GM19328 (cell line): ENCODE results near the gene GALNS.
A peak's percentile ranks its signal among the peaks of the same experiment; 100 is the strongest.

Source experiments
- ATAC-seq: cut with Tn5 transposase; IDR thresholded peaks from one replicate; pipeline ENCODE4 v1.9.1; 2021; ENCODE audit warnings: mild to moderate bottlenecking, moderate library complexity; ENCODE audit not compliant: unreplicated experiment

The GALNS gene

GRCh38 chr16:88861359-88861758, 4.6 kb upstream of the GALNS start:
- ATAC-seq, result no peak

GRCh38 chr16:88859381-88860091, 2.8 kb upstream of the GALNS start:
- no peak for ATAC-seq

- ATAC-seq, result no peak
Observed at GRCh38 chr16:88857728-88858339, 1.1 kb upstream of the GALNS start.

GRCh38 chr16:88856122-88856827, 472 bp downstream of the GALNS start:
- ATAC-seq, result peak; percentile 17

GRCh38 chr16:88855736-88856121, 1.0 kb downstream of the GALNS start:
- no peak for ATAC-seq

GRCh38 chr16:88855176-88855575, 1.6 kb downstream of the GALNS start:
- no peak for ATAC-seq

GRCh38 chr16:88854306-88855111, 2.2 kb downstream of the GALNS start:
- ATAC-seq, result no peak

- no peak for ATAC-seq
Observed at GRCh38 chr16:88853325-88853941, 3.3 kb downstream of the GALNS start.

- no peak for ATAC-seq
Observed at GRCh38 chr16:88851616-88852015, 5.1 kb downstream of the GALNS start.

GRCh38 chr16:88850531-88851199, 6.1 kb downstream of the GALNS start:
- ATAC-seq, result no peak

GRCh38 chr16:88848557-88848956, 8.2 kb downstream of the GALNS start:
- ATAC-seq, result no peak

- no peak for ATAC-seq
Observed at GRCh38 chr16:88847654-88848053, 9.1 kb downstream of the GALNS start.

- ATAC-seq, result no peak
Observed at GRCh38 chr16:88846088-88846487, 10.7 kb downstream of the GALNS start.

GRCh38 chr16:88844419-88845036, 12.2 kb downstream of the GALNS start:
- no peak for ATAC-seq

- no peak for ATAC-seq
Observed at GRCh38 chr16:88843256-88843655, 13.5 kb downstream of the GALNS start.

- no peak for ATAC-seq
Observed at GRCh38 chr16:88842806-88843205, 13.9 kb downstream of the GALNS start.

GRCh38 chr16:88842308-88842756, 14.4 kb downstream of the GALNS start:
- ATAC-seq, result no peak

GRCh38 chr16:88841521-88842307, 15.0 kb downstream of the GALNS start:
- ATAC-seq, result no peak

GRCh38 chr16:88840600-88841215, 16.0 kb downstream of the GALNS start:
- ATAC-seq, result no peak
